ENCODE data around the gene HDAC5. TPM values are rescaled to one million over a fixed set of nuclear protein-coding genes. Genes with fewer than 3 reads are reported as not detected.

Gene HDAC5
- total RNA-seq, 1 experiment from 2014 or later, result 16.9 TPM

- intact Hi-C loops (cut with micrococcal nuclease; ENCODE audit: unreplicated experiment), result no loop called here
These were observed 7.4 kb upstream of the HDAC5 start for GRCh38 chr17:44130693-44131349.

GRCh38 chr17:44128383-44128782 is 4.9 kb upstream of the HDAC5 start:
- no TSS peak for BruUV-seq (replicated peaks)
- ChIA-PET CTCF (no interaction called here), POLR2A (ENCODE audit: low non-redundant PET) (no interaction called here)
- Histone ChIP-seq H3K27ac (ENCODE audit: low read depth, low read length, poor library complexity, severe bottlenecking) (no peak overlapping the region), H3K36me3 (ENCODE audit: insufficient read depth, low read length, poor library complexity, severe bottlenecking) (no peaks in the 10 kb centered on the region), H3K4me1 (ENCODE audit: insufficient read depth, low read length, poor library complexity, severe bottlenecking) (no peaks in the 10 kb centered on the region), H3K27me3 (replicated peaks; ENCODE audit: insufficient read depth, low read depth, low read length, poor library complexity) (no peaks in the 10 kb centered on the region), H3K4me3 (ENCODE audit: low read depth, low read length, poor library complexity, severe bottlenecking) (no peak overlapping the region), H3K9me3 (ENCODE audit: low read depth, low read length, poor library complexity, severe bottlenecking) (no peaks in the 10 kb centered on the region)
- intact Hi-C loops (cut with micrococcal nuclease; ENCODE audit: unreplicated experiment), result no loop called here
- TF ChIP-seq CTCF (conservative IDR thresholded peaks at IDR 0.05; ENCODE audit: low read depth, low read length), result no peak
- no peak for TF ChIP-seq EZH2 (IDR thresholded peaks at IDR 0.05; ENCODE audit: borderline replicate concordance, low read depth, low read length, poor library complexity, severe bottlenecking)
- DNase-seq (ENCODE audit: low spot score), result no peak

More at GRCh38 chr17:44130693-44131349, 7.4 kb upstream of the HDAC5 start:
- Histone ChIP-seq H3K4me1 (ENCODE audit: insufficient read depth, low read length, poor library complexity, severe bottlenecking) (no peaks in the 10 kb centered on the region), H3K9me3 (ENCODE audit: low read depth, low read length, poor library complexity, severe bottlenecking) (no peaks in the 10 kb centered on the region), H3K27ac (ENCODE audit: low read depth, low read length, poor library complexity, severe bottlenecking) (no peak overlapping the region), H3K27me3 (replicated peaks; ENCODE audit: insufficient read depth, low read depth, low read length, poor library complexity) (no peaks in the 10 kb centered on the region), H3K4me3 (ENCODE audit: low read depth, low read length, poor library complexity, severe bottlenecking) (no peak overlapping the region), H3K36me3 (ENCODE audit: insufficient read depth, low read length, poor library complexity, severe bottlenecking) (no peaks in the 10 kb centered on the region)
- no peak for TF ChIP-seq EZH2 (IDR thresholded peaks at IDR 0.05; ENCODE audit: borderline replicate concordance, low read depth, low read length, poor library complexity, severe bottlenecking)
- TF ChIP-seq CTCF (conservative IDR thresholded peaks at IDR 0.05; ENCODE audit: low read depth, low read length), result no peak
- no TSS peak for BruUV-seq (replicated peaks)
- POLR2A ChIA-PET (ENCODE audit: low non-redundant PET), result interaction anchor here (0.6 kb wide), 1 partner anchor 490 kb away, joined by 7 read pairs; no protein-coding TSS in a partner anchor
- DNase-seq (ENCODE audit: low spot score), result no peak
- CTCF ChIA-PET, result no interaction called here

- Histone ChIP-seq H3K36me3 (ENCODE audit: insufficient read depth, low read length, poor library complexity, severe bottlenecking) (no peaks in the 10 kb centered on the region), H3K9me3 (ENCODE audit: low read depth, low read length, poor library complexity, severe bottlenecking) (no peaks in the 10 kb centered on the region), H3K27ac (ENCODE audit: low read depth, low read length, poor library complexity, severe bottlenecking) (peak overlapping the region; percentile 87), H3K4me1 (ENCODE audit: insufficient read depth, low read length, poor library complexity, severe bottlenecking) (no peaks in the 10 kb centered on the region), H3K27me3 (replicated peaks; ENCODE audit: insufficient read depth, low read depth, low read length, poor library complexity) (no peaks in the 10 kb centered on the region), H3K4me3 (ENCODE audit: low read depth, low read length, poor library complexity, severe bottlenecking) (peak overlapping the region; percentile 64)
- ChIA-PET POLR2A (ENCODE audit: low non-redundant PET) (no interaction called here), CTCF (interaction anchor here (0.9 to 1.1 kb wide), 2 partner anchors 14 to 28 kb away, joined by 4 read pairs; no protein-coding TSS in a partner anchor)
- BruUV-seq (replicated peaks), result no TSS peak
- intact Hi-C loops (cut with micrococcal nuclease; ENCODE audit: unreplicated experiment), result no loop called here
- no peak for DNase-seq (ENCODE audit: low spot score)
- no peak for TF ChIP-seq CTCF (conservative IDR thresholded peaks at IDR 0.05; ENCODE audit: low read depth, low read length)
- no peak for TF ChIP-seq EZH2 (IDR thresholded peaks at IDR 0.05; ENCODE audit: borderline replicate concordance, low read depth, low read length, poor library complexity, severe bottlenecking)
These were observed 637 bp upstream of the HDAC5 start for GRCh38 chr17:44124118-44124438.
